Stimulated activated CD8-positive, alpha-beta memory T cell treated with anti-CD3 and anti-CD28 coated beads, Interleukin-15, amount 100 ng/mL, for 48 hours (primary cell): ENCODE data around the gene TREX2.

Experiments
- DNase-seq, 2 donors: peaks; one replicate each; pipeline ENCODE4 v3.0.0-alpha.2; 2020; ENCODE audit warnings: low read depth in 2 of 2

The TREX2 gene

GRCh38 chrX:153445856-153446635, at the start of gene TREX2:
TREX2 (minus strand) TSS chrX:153446056; CDS start chrX:153445430, 626 bp downstream.
- DNase-seq: no peak

- DNase-seq: no peak
Measured at GRCh38 chrX:153495362-153495751, 49.5 kb upstream of the TREX2 start.

GRCh38 chrX:153494541-153495361, 48.9 kb upstream of the TREX2 start, which contains the start of gene BGN:
BGN (plus strand) TSS chrX:153494980; CDS start chrX:153504632, 9,652 bp downstream.
- DNase-seq: no peak

- no peak for DNase-seq
Measured at GRCh38 chrX:153494061-153494460, 48.2 kb upstream of the TREX2 start.

- DNase-seq: no peak
Measured at GRCh38 chrX:153493085-153493484, 47.2 kb upstream of the TREX2 start.

- DNase-seq: no peak
Measured at GRCh38 chrX:153492543-153492942, 46.7 kb upstream of the TREX2 start.

GRCh38 chrX:153491918-153492317, 46.1 kb upstream of the TREX2 start:
- DNase-seq: no peak

GRCh38 chrX:153491351-153491914, 45.6 kb upstream of the TREX2 start:
- DNase-seq: no peak

- no peak for DNase-seq
Measured at GRCh38 chrX:153490217-153490930, 44.5 kb upstream of the TREX2 start.

- DNase-seq: no peak
Measured at GRCh38 chrX:153488231-153488914, 42.5 kb upstream of the TREX2 start.

- DNase-seq: no peak
Measured at GRCh38 chrX:153487590-153488071, 41.8 kb upstream of the TREX2 start.

- no peak for DNase-seq
Measured at GRCh38 chrX:153486171-153486570, 40.3 kb upstream of the TREX2 start.

GRCh38 chrX:153485396-153486080, 39.7 kb upstream of the TREX2 start:
- no peak for DNase-seq

GRCh38 chrX:153482376-153483015, 36.6 kb upstream of the TREX2 start:
- DNase-seq: no peak

- DNase-seq: no peak
Measured at GRCh38 chrX:153481043-153481442, 35.2 kb upstream of the TREX2 start.

GRCh38 chrX:153478746-153479145, 32.9 kb upstream of the TREX2 start:
- DNase-seq: no peak

- no peak for DNase-seq
Measured at GRCh38 chrX:153477901-153478300, 32.0 kb upstream of the TREX2 start.

- no peak for DNase-seq
Measured at GRCh38 chrX:153477364-153477857, 31.6 kb upstream of the TREX2 start.

- no peak for DNase-seq
Measured at GRCh38 chrX:153476666-153477363, 31.0 kb upstream of the TREX2 start.
